Choroid plexus epithelial cell (primary cell): ENCODE data around the gene DNAH1.
A peak's percentile ranks its signal among the peaks of the same experiment; 100 is the strongest.

Source experiments
- DNase-seq: peaks from one replicate; pipeline ENCODE4 v3.0.0-alpha.2; 2010; ENCODE audit warnings: low read depth
- H3K4me3 ChIP-seq: 2 replicates; pipeline ENCODE4 v1.5.1; 2011; ENCODE audit warnings: low read depth, mild to moderate bottlenecking, control low read depth, low read length, moderate library complexity
- CTCF ChIP-seq: conservative IDR thresholded peaks from 2 replicates; pipeline ENCODE4 v1.5.1; 2011; ENCODE audit warnings: low read depth, mild to moderate bottlenecking, control low read depth, inconsistent platforms, low read length, moderate library complexity

DNAH1 gene

GRCh38 chr3:52435246-52436101 lies 119.4 kb downstream of the DNAH1 start:
- no peak overlapping the region for H3K4me3 ChIP-seq
- no peak for DNase-seq
- no peak for TF ChIP-seq CTCF

- peak; percentile 48 for DNase-seq
- TF ChIP-seq CTCF, result no peak
- no peak overlapping the region for H3K4me3 ChIP-seq
These were observed 120.5 kb downstream of the DNAH1 start for GRCh38 chr3:52436500-52437149.

GRCh38 chr3:52437326-52438103 lies 121.4 kb downstream of the DNAH1 start:
- no peak overlapping the region for H3K4me3 ChIP-seq
- no peak for DNase-seq
- TF ChIP-seq CTCF, result no peak

- TF ChIP-seq CTCF, result no peak
- DNase-seq, result no peak
- H3K4me3 ChIP-seq, result no peak overlapping the region
These were observed 121.9 kb downstream of the DNAH1 start for GRCh38 chr3:52438104-52438376.

GRCh38 chr3:52438579-52439425 lies 122.7 kb downstream of the DNAH1 start:
- DNase-seq, result no peak
- H3K4me3 ChIP-seq, result no peak overlapping the region
- no peak for TF ChIP-seq CTCF

- DNase-seq, result no peak
- TF ChIP-seq CTCF, result no peak
- H3K4me3 ChIP-seq, result no peak overlapping the region
These were observed 123.5 kb downstream of the DNAH1 start for GRCh38 chr3:52439426-52440248.
